Left cardiac atrium (tissue), 4 donors: ENCODE data around the gene PSMB8. TPM values are rescaled to one million over a fixed set of nuclear protein-coding genes. Genes with fewer than 3 reads are reported as not detected.
A peak's percentile ranks its signal among the peaks of the same experiment; 100 is the strongest.
"Not testable (repeated sequence)": the region's sequence is repeated elsewhere in the genome, so short reads cannot be mapped to it uniquely, and the experiment has no call there.

Source experiments
- ATAC-seq, 2 donors: fragments of 200-7000 bp; cut with Tn5 transposase; one replicate each; pipeline ENCODE4 v1.9.1; 2020; ENCODE audit warnings: mild to moderate bottlenecking in 2 of 2, moderate library complexity in 2 of 2
- DNase-seq: peaks from one replicate; pipeline ENCODE4 v3.0.0-alpha.2; 2020
- intact Hi-C, 2 donors: fragments of 100-400 bp; cut with DNase I; formaldehyde crosslinking; loops; one replicate each; pipeline versions ENCODE4 v1.14.1 to v1.15.1; 2022 to 2023
- total RNA-seq, 2 donors: library from RNA; stranded (reverse); fragmentation: NEBNext Ultra II Directional; extraction: Animal tissue kit (Norgen Biotek cat#: 25700); gene quantifications; one replicate each; pipeline ENCODE4 v1.2.1, GENCODE V29; 2021
- donor health status: DM: no; HTN: yes; CAD: no.
- donor health status: DM: no; HTN: yes; CAD: no; lungs with severe emphysema.
- donor health status: DM: yes; HTN: yes; CAD: no.
- donor health status: Dilated cardiomyopathy.

Gene PSMB8
- total RNA-seq, 2 donors from 2014 or later: 30.2 to 33.3 TPM

GRCh38 chr6:32815115-32815514 lies 28.7 kb downstream of the PSMB8 start:
- intact Hi-C loops: no loop called here
- ATAC-seq (peak in 1 of 2 donors; percentile 53), DNase-seq (no peak)

DNA sequence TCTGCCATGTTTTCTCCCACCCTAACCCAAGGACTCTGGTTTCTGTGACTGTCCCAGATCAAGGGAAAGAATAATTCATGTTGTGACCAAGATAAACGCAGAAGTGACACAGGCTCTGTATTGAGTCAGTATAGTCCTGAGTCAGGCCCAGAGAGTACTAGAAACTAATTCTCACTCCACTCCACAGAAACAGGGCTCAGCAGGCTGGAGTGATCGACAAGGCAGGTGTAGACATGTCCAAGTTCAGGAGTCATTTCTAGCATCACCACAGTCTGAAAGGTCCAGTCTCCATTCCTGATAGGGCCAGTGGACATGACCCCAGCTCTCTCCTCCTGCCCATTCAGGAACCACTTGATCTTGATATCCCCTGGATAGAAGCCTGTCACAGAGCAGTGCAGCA lies 29.7 kb downstream of the PSMB8 start:
- intact Hi-C loops: no loop called here
- DNase-seq: no peak
- ATAC-seq: no peak

GRCh38 chr6:32809171-32809570 lies 34.7 kb downstream of the PSMB8 start:
- intact Hi-C loops: no loop called here
- no peak for ATAC-seq

GRCh38 chr6:32807020-32807580 lies 36.7 kb downstream of the PSMB8 start:
- no peak for ATAC-seq
- no peak for DNase-seq

More at GRCh38 chr6:32809171-32809570, 34.7 kb downstream of the PSMB8 start:
- DNase-seq: no peak

DNA sequence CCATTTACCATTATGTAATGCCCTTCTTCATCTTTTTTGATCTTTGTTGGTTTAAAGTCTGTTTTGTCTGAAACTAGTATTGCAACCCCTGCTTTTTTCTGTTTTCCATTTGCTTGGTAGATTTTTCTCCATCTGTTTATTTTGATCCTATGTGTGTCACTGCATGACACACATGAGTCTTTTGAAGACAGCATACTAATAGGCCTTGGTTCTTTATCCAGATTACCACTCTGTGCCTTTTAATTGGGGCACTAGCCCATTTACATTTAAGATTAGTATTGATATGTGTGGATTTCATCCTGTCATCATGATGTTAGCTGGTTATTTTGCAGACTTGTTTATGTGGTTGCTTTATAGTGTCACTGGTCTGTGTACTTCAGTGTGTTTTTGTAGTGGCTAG lies 38.4 kb downstream of the PSMB8 start:
- DNase-seq, ATAC-seq, intact Hi-C loops: not testable (repeated sequence)

More at GRCh38 chr6:32807020-32807580, 36.7 kb downstream of the PSMB8 start:
- intact Hi-C loops: no loop called here

- no peak for ATAC-seq
- no peak for DNase-seq
- intact Hi-C loops: no loop called here
These were observed 40.4 kb downstream of the PSMB8 start for GRCh38 chr6:32803416-32803815.

DNA sequence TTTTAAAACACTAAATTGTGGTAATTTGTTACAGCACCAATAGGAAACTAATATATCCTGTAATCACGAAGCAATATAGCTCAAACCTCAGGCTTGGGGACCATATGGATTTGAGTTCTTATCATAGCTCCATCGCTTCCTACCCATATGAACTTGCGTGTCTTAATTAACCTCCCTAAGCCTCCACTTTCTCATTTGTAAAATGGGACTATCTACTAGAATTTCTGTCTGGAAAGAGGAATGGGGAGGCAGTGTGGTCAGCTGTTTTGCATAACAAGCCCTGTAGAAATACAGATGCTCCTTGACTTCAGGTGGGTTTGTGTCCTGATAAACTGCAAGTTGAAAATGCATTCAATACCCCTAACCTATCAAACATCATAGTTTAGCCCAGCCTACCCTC lies 44.1 kb downstream of the PSMB8 start:
- ATAC-seq: no peak
- intact Hi-C loops: loop anchor here (5.0 to 10.0 kb wide), 2 partner anchors 382 to 555 kb away; no protein-coding TSS in a partner anchor
- no peak for DNase-seq

DNA sequence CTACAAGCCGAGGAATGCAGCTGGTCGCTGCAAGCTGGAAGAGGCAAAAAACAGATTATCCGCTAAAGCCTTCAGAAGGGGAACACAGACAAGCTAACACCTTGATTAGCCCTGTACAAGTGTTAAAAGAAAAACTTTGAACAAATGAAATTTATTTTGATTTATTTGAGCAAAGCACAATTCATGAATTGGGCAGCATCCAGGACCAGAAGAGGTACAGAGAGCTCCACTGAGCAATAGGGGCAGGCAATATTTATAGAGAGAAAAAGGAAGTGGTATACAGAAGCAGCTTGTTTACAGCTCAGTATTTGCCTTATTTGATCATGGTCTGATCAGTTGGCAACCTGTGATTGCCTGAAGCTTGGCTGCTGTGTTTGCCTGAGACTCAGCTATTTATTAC lies 44.7 kb downstream of the PSMB8 start:
- ATAC-seq (no peak), DNase-seq (no peak)
- intact Hi-C loops: loop anchor here (5.0 to 10.0 kb wide), 2 partner anchors 382 to 554 kb away; no protein-coding TSS in a partner anchor

- ATAC-seq (peak; percentile 76 to 86), DNase-seq (peak; percentile 66)
- intact Hi-C loops: loop anchor here (2.0 to 10.0 kb wide), 3 partner anchors 380 to 552 kb away; no protein-coding TSS in a partner anchor
These were observed 46.7 kb downstream of the PSMB8 start for GRCh38 chr6:32796848-32797776.

DNA sequence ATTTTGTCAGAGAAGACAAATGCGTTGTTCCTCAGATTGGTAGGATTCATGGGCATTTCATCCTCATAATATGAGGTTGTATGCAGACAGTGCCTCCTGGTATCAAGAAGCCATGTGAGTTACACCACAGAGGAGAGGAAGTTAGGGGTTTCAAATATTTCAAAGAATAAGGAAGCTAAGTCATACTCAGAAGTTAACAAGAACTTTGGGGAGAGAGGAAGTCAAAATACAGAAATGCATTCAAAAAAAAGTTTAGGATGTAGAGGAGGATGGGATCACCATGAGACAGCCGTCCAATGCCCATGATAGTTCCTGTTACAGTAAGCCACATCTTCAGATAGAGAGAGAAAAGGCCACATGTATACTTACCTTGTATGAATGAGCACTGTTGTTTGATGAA lies 49.3 kb downstream of the PSMB8 start:
- ATAC-seq (peak; percentile 19 to 38), DNase-seq (no peak)

DNA sequence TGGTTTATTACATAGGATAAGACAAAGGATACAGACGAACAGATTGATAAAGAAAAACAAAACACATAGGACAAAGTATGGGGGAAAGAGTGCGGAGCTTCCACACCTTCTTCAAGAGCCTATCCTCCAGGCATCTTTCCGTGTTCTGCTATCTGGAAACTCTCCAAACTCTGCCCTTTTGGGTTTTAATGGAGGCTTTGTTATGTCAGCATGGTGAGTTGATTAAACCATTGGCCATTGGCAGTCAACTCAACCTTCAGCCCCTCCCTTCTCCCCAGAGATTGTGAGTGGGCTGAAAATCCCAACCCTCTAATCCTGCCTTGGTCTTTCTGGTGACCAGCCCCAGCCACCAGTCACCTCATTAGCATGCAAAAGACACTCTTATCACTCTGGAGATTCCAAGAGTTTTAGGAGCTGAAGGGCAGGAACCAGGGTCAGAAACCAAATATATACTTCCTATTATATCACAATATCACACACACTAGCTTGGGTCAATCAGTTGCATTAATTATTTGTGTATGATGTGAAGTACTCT lies 50.9 kb downstream of the PSMB8 start:
- DNase-seq (no peak), ATAC-seq (no peak)
- intact Hi-C loops: loop anchor here in 1 of 2 donors (10.0 kb wide), 1 partner anchor 548 kb away; no protein-coding TSS in a partner anchor

More for the DNA sequence above, 49.3 kb downstream of the PSMB8 start:
- intact Hi-C loops: loop anchor here in 1 of 2 donors (10.0 kb wide), 1 partner anchor 550 kb away; no protein-coding TSS in a partner anchor

Other genes with a start within 250 kb of the PSMB8 start
- 1 to 10 TPM; 7.7 to 8.3 TPM for gene HLA-DQA1, start 206.6 kb downstream of the PSMB8 start, total RNA-seq
- gene HLA-DQB1, start 177.4 kb downstream of the PSMB8 start, total RNA-seq: 10 to 100 TPM in 1 of 2 donors, 1 to 10 TPM in 1; 4.6 to 15.3 TPM
- gene HLA-DQA2, start 102.7 kb downstream of the PSMB8 start, total RNA-seq: 1 to 10 TPM; 1.1 to 3.5 TPM
- 1 to 10 TPM; 1.3 to 4.1 TPM for gene HLA-DQB2, start 80.5 kb downstream of the PSMB8 start, total RNA-seq
- gene HLA-DOB, start 27.0 kb downstream of the PSMB8 start, total RNA-seq: under 1 TPM; 0.24 to 0.27 TPM
- 10 to 100 TPM; 19.4 to 30.7 TPM for gene TAP2, start 5.3 kb downstream of the PSMB8 start, total RNA-seq
- 10 to 100 TPM; 16.8 to 27.5 TPM for gene TAP1, start 9.7 kb upstream of the PSMB8 start, total RNA-seq
- 10 to 100 TPM; 18.6 to 25.9 TPM for gene PSMB9, start 10.1 kb upstream of the PSMB8 start, total RNA-seq
- gene HLA-DMB, start 97.0 kb upstream of the PSMB8 start, total RNA-seq: 10 to 100 TPM in 1 of 2 donors, 1 to 10 TPM in 1; 6.9 to 15.8 TPM
- 10 to 100 TPM; 20.5 to 38.8 TPM for gene HLA-DMA, start 109.0 kb upstream of the PSMB8 start, total RNA-seq
- 10 to 100 TPM; 79.3 to 97.5 TPM for gene BRD2, start 124.5 kb upstream of the PSMB8 start, total RNA-seq
- gene HLA-DOA, start 165.5 kb upstream of the PSMB8 start, total RNA-seq: 1 to 10 TPM; 1.8 to 3.0 TPM
- gene HLA-DPA1, start 229.6 kb upstream of the PSMB8 start, total RNA-seq: 10 to 100 TPM; 50.5 to 54.1 TPM
- gene HLA-DPB1, start 231.9 kb upstream of the PSMB8 start, total RNA-seq: 10 to 100 TPM; 47.8 to 53.8 TPM